ENCODE data around the gene LRRC4C.
"Not testable (repeated sequence)": the region's sequence is repeated elsewhere in the genome, so short reads cannot be mapped to it uniquely, and the experiment has no call there.

Gene LRRC4C

GRCh38 chr11:40642284-40642683 is 817.2 kb downstream of the LRRC4C start:
- no peak for ATAC-seq

- ATAC-seq = no peak
These were observed 839.8 kb downstream of the LRRC4C start for GRCh38 chr11:40619654-40620053.

- ATAC-seq = no peak
These were observed 852.7 kb downstream of the LRRC4C start for GRCh38 chr11:40606800-40607199.

GRCh38 chr11:40602866-40603552 is 856.4 kb downstream of the LRRC4C start:
- ATAC-seq = no peak

- no peak for ATAC-seq
These were observed 861.8 kb downstream of the LRRC4C start for GRCh38 chr11:40597546-40598113.

- no peak for ATAC-seq
These were observed 886.1 kb downstream of the LRRC4C start for GRCh38 chr11:40573254-40573891.

GRCh38 chr11:40569947-40570531 is 889.4 kb downstream of the LRRC4C start:
- no peak for ATAC-seq

GRCh38 chr11:40567392-40567791 is 892.1 kb downstream of the LRRC4C start:
- no peak for ATAC-seq

GRCh38 chr11:40544162-40544561 is 915.3 kb downstream of the LRRC4C start:
- ATAC-seq = no peak

- ATAC-seq = no peak
These were observed 916.6 kb downstream of the LRRC4C start for GRCh38 chr11:40542821-40543220.

GRCh38 chr11:40537734-40538133 is 921.7 kb downstream of the LRRC4C start:
- ATAC-seq = no peak

- ATAC-seq = not testable (repeated sequence)
These were observed 937.4 kb downstream of the LRRC4C start for GRCh38 chr11:40522080-40522479.

GRCh38 chr11:40517122-40517521 is 942.3 kb downstream of the LRRC4C start:
- ATAC-seq = no peak

- ATAC-seq = no peak
These were observed 945.3 kb downstream of the LRRC4C start for GRCh38 chr11:40514124-40514523.

- no peak for ATAC-seq
These were observed 946.2 kb downstream of the LRRC4C start for GRCh38 chr11:40513281-40513680.

- no peak for ATAC-seq
These were observed 951.1 kb downstream of the LRRC4C start for GRCh38 chr11:40508303-40508702.

- no peak for ATAC-seq
These were observed 953.2 kb downstream of the LRRC4C start for GRCh38 chr11:40506226-40506625.

- no peak for ATAC-seq
These were observed 968.1 kb downstream of the LRRC4C start for GRCh38 chr11:40491341-40491740.

GRCh38 chr11:40467771-40468170 is 991.7 kb downstream of the LRRC4C start:
- ATAC-seq = no peak

- ATAC-seq = no peak
These were observed 1014.1 kb downstream of the LRRC4C start for GRCh38 chr11:40445391-40445790.

GRCh38 chr11:40444151-40444550 is 1015.3 kb downstream of the LRRC4C start:
- no peak for ATAC-seq

- ATAC-seq = no peak
These were observed 1024.1 kb downstream of the LRRC4C start for GRCh38 chr11:40435344-40435743.

- no peak for ATAC-seq
These were observed 1024.5 kb downstream of the LRRC4C start for GRCh38 chr11:40434926-40435325.

GRCh38 chr11:40432358-40432757 is 1027.1 kb downstream of the LRRC4C start:
- ATAC-seq = no peak

Measured in activated CD4-positive, CD25-positive, alpha-beta regulatory T cell treated with anti-CD3 and anti-CD28 coated beads, Interleukin-2, amount 50 U/mL, for 24 hours (primary cell).